Nephron (organoid): Measurements from ENCODE around the gene LEF1.

Experiments used
- H3K27ac Mint-ChIP-seq, 3 experiments: 2 replicates each; pipeline ENCODE4 v1.8.0; 2020; ENCODE audit warnings: mixed read lengths in 3 of 3, mild to moderate bottlenecking in 2 of 3, moderate library complexity in 1 of 3
- H3K27me3 Mint-ChIP-seq: 2 replicates; pipeline ENCODE4 v1.8.0; 2021; ENCODE audit warnings: low read depth, mild to moderate bottlenecking, moderate library complexity, mixed read lengths
- H3K36me3 Mint-ChIP-seq: 2 replicates; pipeline ENCODE4 v1.8.0; 2020; ENCODE audit warnings: low read depth, mixed read lengths
- H3K4me1 Mint-ChIP-seq: 2 replicates; pipeline ENCODE4 v1.8.0; 2020; ENCODE audit warnings: mixed read lengths
- H3K4me3 Mint-ChIP-seq, 3 experiments: 2 replicates each; pipeline ENCODE4 v1.8.0; 2020; ENCODE audit warnings: mild to moderate bottlenecking in 3 of 3, mixed read lengths in 3 of 3, moderate library complexity in 2 of 3
- H3K9me3 Mint-ChIP-seq: 2 replicates; pipeline ENCODE4 v1.8.0; 2020; ENCODE audit warnings: mixed read lengths
- CTCF ChIP-seq, 3 experiments: fragments of 200-600 bp; sonication (generic); IDR thresholded peaks; one replicate each; pipeline ENCODE4 v1.5.0; 2021; ENCODE audit warnings: antibody characterized with exemption in 3 of 3; ENCODE audit not compliant: unreplicated experiment in 3 of 3

Gene LEF1

GRCh38 chr4:108139089-108139488, 29.6 kb downstream of the LEF1 start:
- H3K27ac Mint-ChIP-seq = peak overlapping the region; percentile 13 to 55 (median 37)
- peaks cover 4% of the 10 kb centered on the region for H3K36me3 Mint-ChIP-seq
- TF ChIP-seq CTCF (IDR thresholded peaks at IDR 0.05; ENCODE audit: unreplicated experiment in 3 of 3) = no peak
- no peak overlapping the region for H3K4me3 Mint-ChIP-seq
- no peaks in the 10 kb centered on the region for H3K9me3 Mint-ChIP-seq
- H3K27me3 Mint-ChIP-seq = no peaks in the 10 kb centered on the region
- H3K4me1 Mint-ChIP-seq = peaks cover 55% of the 10 kb centered on the region

- TF ChIP-seq CTCF (IDR thresholded peaks at IDR 0.05; ENCODE audit: unreplicated experiment in 3 of 3) = no peak
- Mint-ChIP-seq H3K27me3 (no peaks in the 10 kb centered on the region), H3K4me3 (no peak overlapping the region)
Measured at GRCh38 chr4:108135549-108136209, 33.1 kb downstream of the LEF1 start.

GRCh38 chr4:108130955-108131354, 37.8 kb downstream of the LEF1 start:
- no peak overlapping the region for H3K4me3 Mint-ChIP-seq
- no peak for TF ChIP-seq CTCF (IDR thresholded peaks at IDR 0.05; ENCODE audit: unreplicated experiment in 3 of 3)

More at GRCh38 chr4:108135549-108136209, 33.1 kb downstream of the LEF1 start:
- no peak overlapping the region for H3K27ac Mint-ChIP-seq
- H3K4me1 Mint-ChIP-seq = peaks cover 28% of the 10 kb centered on the region
- H3K36me3 Mint-ChIP-seq = no peaks in the 10 kb centered on the region
- no peaks in the 10 kb centered on the region for H3K9me3 Mint-ChIP-seq

GRCh38 chr4:108129196-108129595, 39.5 kb downstream of the LEF1 start:
- Mint-ChIP-seq H3K4me1 (peaks cover 34% of the 10 kb centered on the region), H3K9me3 (no peaks in the 10 kb centered on the region), H3K4me3 (no peak overlapping the region), H3K27me3 (no peaks in the 10 kb centered on the region), H3K27ac (peak overlapping the region in 2 of 3 experiments; percentile 6 to 28), H3K36me3 (no peaks in the 10 kb centered on the region)
- TF ChIP-seq CTCF (IDR thresholded peaks at IDR 0.05; ENCODE audit: unreplicated experiment in 3 of 3) = no peak

More at GRCh38 chr4:108130955-108131354, 37.8 kb downstream of the LEF1 start:
- peaks cover 44% of the 10 kb centered on the region for H3K4me1 Mint-ChIP-seq
- H3K9me3 Mint-ChIP-seq = no peaks in the 10 kb centered on the region
- no peaks in the 10 kb centered on the region for H3K27me3 Mint-ChIP-seq
- no peaks in the 10 kb centered on the region for H3K36me3 Mint-ChIP-seq
- no peak overlapping the region for H3K27ac Mint-ChIP-seq

- Mint-ChIP-seq H3K4me3 (no peak overlapping the region), H3K4me1 (peaks cover 34% of the 10 kb centered on the region), H3K9me3 (no peaks in the 10 kb centered on the region), H3K27ac (peak overlapping the region in 1 of 3 experiments; percentile 45), H3K36me3 (no peaks in the 10 kb centered on the region), H3K27me3 (no peaks in the 10 kb centered on the region)
- TF ChIP-seq CTCF (IDR thresholded peaks at IDR 0.05; ENCODE audit: unreplicated experiment in 3 of 3) = no peak
Measured at GRCh38 chr4:108126806-108127205, 41.9 kb downstream of the LEF1 start.

GRCh38 chr4:108120789-108121188, 47.9 kb downstream of the LEF1 start:
- Mint-ChIP-seq H3K9me3 (no peaks in the 10 kb centered on the region), H3K4me3 (no peak overlapping the region), H3K27me3 (no peaks in the 10 kb centered on the region), H3K36me3 (no peaks in the 10 kb centered on the region), H3K27ac (no peak overlapping the region), H3K4me1 (peaks cover 15% of the 10 kb centered on the region)
- TF ChIP-seq CTCF (IDR thresholded peaks at IDR 0.05; ENCODE audit: unreplicated experiment in 3 of 3) = no peak
